ENCODE data around the gene SLC24A1.

- TF ChIP-seq CTCF (IDR thresholded peaks at IDR 0.05; ENCODE audit: borderline replicate concordance, extremely low read depth, low read length, poor library complexity, severe bottlenecking) (no peak), EZH2 (IDR thresholded peaks at IDR 0.05; ENCODE audit: borderline replicate concordance, low read depth, low read length, severe bottlenecking) (no peak)
Measured at GRCh38 chr15:65576664-65577063, 45.1 kb upstream of the SLC24A1 start.

Measured in DND-41 (cell line).